Measurements from ENCODE around the gene TNNI3K.

DNA sequence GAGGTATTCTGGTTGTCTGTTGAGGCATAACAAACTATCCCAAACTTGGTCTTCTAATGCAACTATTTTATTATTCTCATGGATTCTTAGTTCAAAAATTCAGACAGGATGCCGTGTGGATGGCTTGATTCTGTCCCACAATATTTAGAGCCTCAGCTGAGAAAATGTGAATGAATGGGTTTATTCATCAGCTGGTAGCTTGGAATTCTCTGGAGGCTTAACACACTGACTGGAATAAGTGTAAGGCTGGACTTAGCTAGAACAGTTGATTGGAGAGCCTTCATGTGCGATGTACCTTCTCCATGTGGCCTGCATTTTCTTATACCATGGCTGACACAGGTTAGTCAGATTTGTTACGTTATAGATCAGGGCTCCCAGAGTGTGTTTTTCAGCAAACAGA, 30.8 kb downstream of the TNNI3K start:
- TF ChIP-seq POLR2A (IDR thresholded peaks at IDR 0.05), result no peak
- TF ChIP-seq, protein P1, sequence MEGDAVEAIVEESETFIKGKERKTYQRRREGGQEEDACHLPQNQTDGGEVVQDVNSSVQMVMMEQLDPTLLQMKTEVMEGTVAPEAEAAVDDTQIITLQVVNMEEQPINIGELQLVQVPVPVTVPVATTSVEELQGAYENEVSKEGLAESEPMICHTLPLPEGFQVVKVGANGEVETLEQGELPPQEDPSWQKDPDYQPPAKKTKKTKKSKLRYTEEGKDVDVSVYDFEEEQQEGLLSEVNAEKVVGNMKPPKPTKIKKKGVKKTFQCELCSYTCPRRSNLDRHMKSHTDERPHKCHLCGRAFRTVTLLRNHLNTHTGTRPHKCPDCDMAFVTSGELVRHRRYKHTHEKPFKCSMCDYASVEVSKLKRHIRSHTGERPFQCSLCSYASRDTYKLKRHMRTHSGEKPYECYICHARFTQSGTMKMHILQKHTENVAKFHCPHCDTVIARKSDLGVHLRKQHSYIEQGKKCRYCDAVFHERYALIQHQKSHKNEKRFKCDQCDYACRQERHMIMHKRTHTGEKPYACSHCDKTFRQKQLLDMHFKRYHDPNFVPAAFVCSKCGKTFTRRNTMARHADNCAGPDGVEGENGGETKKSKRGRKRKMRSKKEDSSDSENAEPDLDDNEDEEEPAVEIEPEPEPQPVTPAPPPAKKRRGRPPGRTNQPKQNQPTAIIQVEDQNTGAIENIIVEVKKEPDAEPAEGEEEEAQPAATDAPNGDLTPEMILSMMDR (IDR thresholded peaks at IDR 0.05), result no peak
